HG02852 (cell line): Measurements from ENCODE around the gene ARHGEF35.
A peak's percentile ranks its signal among the peaks of the same experiment; 100 is the strongest.
"Not testable (repeated sequence)": the region's sequence is repeated elsewhere in the genome, so short reads cannot be mapped to it uniquely, and the experiment has no call there.

ENCODE experiments used
- ATAC-seq: cut with Tn5 transposase; IDR thresholded peaks from one replicate; pipeline ENCODE4 v1.9.1; 2021; ENCODE audit warnings: mild to moderate bottlenecking, moderate library complexity; ENCODE audit not compliant: unreplicated experiment

ARHGEF35 gene

GRCh38 chr7:144195212-144195872, at the start of gene ARHGEF35:
TSS of gene ARHGEF35 (minus strand) at chr7:144195833. CDS start at chr7:144188383, 7,450 bp downstream.
- peak; percentile 65 for ATAC-seq

- ATAC-seq: not testable (repeated sequence)
Measured at GRCh38 chr7:144245372-144245771, 49.7 kb upstream of the ARHGEF35 start.

GRCh38 chr7:144239365-144239764, 43.7 kb upstream of the ARHGEF35 start, which contains the start of gene OR2A42:
TSS of gene OR2A42 (minus strand) at chr7:144239605. CDS start at chr7:144232843, 6,762 bp downstream.
- ATAC-seq: not testable (repeated sequence)

GRCh38 chr7:144238530-144239082, 43.0 kb upstream of the ARHGEF35 start:
- not testable (repeated sequence) for ATAC-seq

GRCh38 chr7:144233039-144233438, 37.4 kb upstream of the ARHGEF35 start:
- ATAC-seq: not testable (repeated sequence)

GRCh38 chr7:144231027-144231426, 35.4 kb upstream of the ARHGEF35 start:
- ATAC-seq: not testable (repeated sequence)

DNA sequence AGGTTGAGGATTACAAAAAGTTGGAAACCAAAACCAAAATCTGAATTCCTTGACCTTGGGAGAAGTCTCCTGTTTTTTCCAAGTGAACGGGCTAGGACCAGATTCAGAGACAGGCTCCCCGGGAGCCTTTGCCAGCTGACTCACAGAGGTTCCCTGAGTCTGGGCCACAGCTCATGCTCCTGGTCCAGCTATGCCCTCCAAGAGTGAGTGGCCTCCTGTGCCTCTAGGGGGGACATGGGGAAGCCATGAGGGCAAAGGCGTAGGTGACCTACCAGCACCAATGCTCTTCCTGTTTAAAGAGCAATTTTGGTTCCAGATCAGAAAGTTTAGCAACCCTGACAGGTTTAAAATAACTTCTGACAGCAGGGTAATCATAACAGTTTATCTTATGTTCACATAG, 33.2 kb upstream of the ARHGEF35 start:
- not testable (repeated sequence) for ATAC-seq

- not testable (repeated sequence) for ATAC-seq
Measured at GRCh38 chr7:144226866-144227265, 31.2 kb upstream of the ARHGEF35 start.

DNA sequence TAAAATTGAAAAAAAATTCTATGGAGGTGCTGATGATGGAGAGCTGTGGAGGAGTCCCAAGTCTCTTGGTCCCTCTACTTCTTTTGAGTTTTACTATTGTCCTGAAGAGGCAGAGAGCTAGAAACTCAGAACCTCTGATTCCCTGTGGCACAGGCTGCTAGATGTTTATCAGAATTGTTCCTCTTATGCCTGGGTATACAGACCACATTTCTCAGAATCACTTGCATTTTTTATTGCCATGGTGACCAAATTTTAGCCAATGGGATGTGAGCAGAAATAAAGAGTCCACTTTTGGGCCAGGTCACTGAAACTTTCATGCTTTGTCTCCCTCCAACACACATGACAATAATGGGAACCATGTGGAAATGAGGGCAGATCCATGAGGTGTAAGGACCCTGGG, 28.0 kb upstream of the ARHGEF35 start:
- ATAC-seq: not testable (repeated sequence)

GRCh38 chr7:144220531-144220930, 24.9 kb upstream of the ARHGEF35 start:
- ATAC-seq: not testable (repeated sequence)

GRCh38 chr7:144219149-144219548, 23.5 kb upstream of the ARHGEF35 start:
- not testable (repeated sequence) for ATAC-seq

- ATAC-seq: not testable (repeated sequence)
Measured at GRCh38 chr7:144218581-144218980, 22.9 kb upstream of the ARHGEF35 start.

GRCh38 chr7:144217200-144217599, 21.6 kb upstream of the ARHGEF35 start:
- not testable (repeated sequence) for ATAC-seq

DNA sequence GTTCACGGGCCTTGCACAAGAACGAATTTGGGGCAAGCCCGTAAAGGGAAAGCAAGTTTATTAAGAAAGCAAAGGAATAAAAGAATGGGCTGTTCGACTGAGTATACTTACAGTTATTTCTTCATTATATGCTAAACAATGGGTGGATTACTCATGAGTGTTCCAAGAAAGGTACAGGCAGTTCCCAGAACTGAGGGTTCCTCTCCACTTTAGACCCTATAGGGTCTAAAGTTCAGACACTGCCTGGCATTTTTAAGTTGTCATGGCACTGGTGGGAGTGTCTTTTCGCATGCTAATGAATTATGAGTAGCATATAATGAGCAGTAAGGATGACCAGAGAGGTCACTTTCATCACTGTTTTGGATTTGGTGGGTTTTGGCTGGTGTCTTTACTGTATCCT, 9.7 kb upstream of the ARHGEF35 start:
- ATAC-seq: not testable (repeated sequence)

- not testable (repeated sequence) for ATAC-seq
Measured at GRCh38 chr7:144203086-144203485, 7.5 kb upstream of the ARHGEF35 start.

DNA sequence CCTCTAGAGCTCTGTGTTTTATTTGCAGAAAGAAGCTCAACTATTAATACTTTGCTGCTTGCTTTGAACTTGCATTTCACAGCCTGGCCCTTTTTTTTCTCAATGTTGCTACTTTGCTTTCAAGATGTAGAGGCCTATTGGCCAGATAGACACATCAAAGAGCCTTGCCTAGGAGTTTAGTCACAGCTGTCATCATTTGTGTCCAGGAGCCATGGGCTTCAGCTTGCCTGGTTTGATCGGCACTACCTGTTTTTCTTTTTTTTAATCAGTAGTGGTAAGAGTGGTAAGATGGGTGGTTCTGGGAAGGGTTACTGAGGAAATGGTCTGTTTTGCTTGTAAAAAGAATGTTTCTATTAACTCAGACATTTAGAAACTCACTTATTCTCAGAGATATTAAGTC, 6.3 kb upstream of the ARHGEF35 start:
- peak; percentile 32 for ATAC-seq

DNA sequence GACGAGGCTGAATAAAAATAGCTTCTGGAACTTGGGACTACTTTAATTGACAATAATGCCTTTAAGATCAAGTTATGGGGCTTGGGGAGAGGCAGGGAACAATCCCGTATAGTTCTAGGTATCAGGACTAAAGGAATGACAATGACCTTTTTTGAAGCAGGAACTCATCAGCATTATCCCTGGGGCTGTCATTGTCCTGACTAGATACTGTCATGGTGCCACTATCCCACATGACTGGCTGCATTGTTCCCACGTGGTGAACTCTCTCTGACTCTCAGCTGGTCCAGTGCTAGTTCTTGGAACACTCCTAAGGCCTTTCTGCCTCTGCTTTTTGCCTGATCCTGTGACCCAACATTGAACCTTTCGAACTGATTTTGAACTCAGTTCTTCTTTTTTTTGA, 3.3 kb upstream of the ARHGEF35 start:
- ATAC-seq: not testable (repeated sequence)

- not testable (repeated sequence) for ATAC-seq
Measured at GRCh38 chr7:144194453-144194852, 1.2 kb downstream of the ARHGEF35 start.

DNA sequence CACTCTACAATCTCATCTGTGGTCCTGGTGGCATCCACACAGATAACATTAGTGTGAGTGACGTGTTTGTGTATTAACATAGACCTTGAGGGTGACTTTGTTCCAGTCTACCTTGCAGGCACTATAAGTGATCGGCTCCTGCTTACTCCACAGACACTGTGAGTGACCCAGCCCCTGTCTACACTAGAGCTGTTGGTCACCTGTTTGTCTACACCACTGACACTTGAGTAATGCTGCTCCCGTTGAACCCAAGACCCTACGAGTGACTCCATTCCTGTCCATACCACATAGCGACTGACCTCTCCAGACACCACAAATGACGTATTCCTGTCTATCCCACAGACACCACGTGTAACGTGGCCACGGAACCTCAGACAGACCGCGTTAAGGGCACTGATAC, 1.9 kb downstream of the ARHGEF35 start:
- not testable (repeated sequence) for ATAC-seq

GRCh38 chr7:144188578-144189171, 7.0 kb downstream of the ARHGEF35 start:
- not testable (repeated sequence) for ATAC-seq

DNA sequence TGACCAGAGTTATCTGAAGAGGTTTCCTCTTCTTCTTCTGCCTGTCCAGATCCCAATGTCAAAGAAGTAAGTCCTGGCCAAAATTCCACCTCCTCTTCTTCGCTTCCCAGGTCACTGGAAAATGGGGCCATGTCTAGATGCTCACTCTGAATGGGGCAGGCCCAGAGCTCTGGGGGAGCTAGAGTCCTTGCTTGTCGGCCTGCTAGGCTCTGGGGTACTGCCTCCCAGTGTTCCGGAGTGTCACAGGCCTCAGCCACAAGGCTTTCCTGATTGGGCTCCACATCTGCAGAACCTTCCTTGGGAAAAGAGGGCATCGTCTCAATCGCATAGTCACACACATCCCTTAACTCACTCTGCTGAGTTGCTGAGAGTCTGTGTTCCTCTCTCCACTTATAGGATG, 7.8 kb downstream of the ARHGEF35 start:
- not testable (repeated sequence) for ATAC-seq

DNA sequence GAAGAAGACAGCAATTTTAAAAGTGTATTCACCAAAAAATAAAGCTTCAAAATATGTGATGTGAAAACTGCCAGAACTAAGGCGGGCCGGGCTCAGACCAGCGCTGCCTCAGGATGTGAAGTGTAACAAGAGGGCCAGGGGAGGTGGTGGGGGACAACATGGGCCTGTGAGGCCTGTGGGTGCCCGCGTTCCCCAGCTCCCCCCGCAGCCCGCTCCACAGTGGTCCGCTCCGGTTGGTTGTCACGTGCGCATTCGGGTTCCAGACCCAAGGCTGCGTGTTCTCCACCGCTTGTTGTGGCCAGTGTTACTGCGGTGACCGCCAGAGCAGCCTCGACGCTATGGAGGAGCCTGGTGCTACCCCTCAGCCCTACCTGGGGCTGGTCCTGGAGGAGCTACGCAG, 12.5 kb downstream of the ARHGEF35 start, which contains the start of gene CTAGE4:
Gene CTAGE4 (plus strand): TSS at position 301 of the 400 bp plus-strand sequence. CDS start 38 bp downstream, at position 339.
- not testable (repeated sequence) for ATAC-seq
